Measurements from ENCODE around the gene ANLN.
"Not testable (repeated sequence)": the region's sequence is repeated elsewhere in the genome, so short reads cannot be mapped to it uniquely, and the experiment has no call there.

Gene ANLN

GRCh38 chr7:36389371-36390198, at the start of gene ANLN:
TSS of gene ANLN (plus strand) at chr7:36389862. CDS start at chr7:36390027, 165 bp downstream.
- in situ Hi-C loops (cut with MboI; ENCODE audit: low sequenced_read_pairs): no loop called here

GRCh38 chr7:36343548-36343947, 46.1 kb upstream of the ANLN start:
- in situ Hi-C loops (cut with MboI; ENCODE audit: low sequenced_read_pairs): no loop called here

DNA sequence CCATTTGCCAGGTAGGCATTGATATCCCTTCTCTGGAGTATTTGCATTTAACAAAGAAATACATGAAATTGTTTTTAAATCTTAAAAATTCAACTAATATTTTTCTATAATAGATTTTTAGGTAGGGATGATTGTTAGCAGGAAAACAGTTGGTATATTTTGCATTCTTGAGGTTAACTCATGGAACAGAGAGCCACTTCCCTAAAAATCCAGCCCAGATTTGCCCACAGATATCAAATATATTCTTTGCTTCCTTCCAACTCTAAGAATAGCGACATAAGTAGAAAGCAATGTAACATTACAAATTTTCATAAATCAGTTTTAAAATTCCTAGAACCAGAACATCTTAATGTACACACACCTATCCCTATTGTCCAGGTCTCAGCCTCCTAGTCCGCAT, 45.0 kb upstream of the ANLN start:
- in situ Hi-C loops (cut with MboI; ENCODE audit: low sequenced_read_pairs): no loop called here

- in situ Hi-C loops (cut with MboI; ENCODE audit: low sequenced_read_pairs): no loop called here
Observed at GRCh38 chr7:36346260-36346831, 43.3 kb upstream of the ANLN start.

DNA sequence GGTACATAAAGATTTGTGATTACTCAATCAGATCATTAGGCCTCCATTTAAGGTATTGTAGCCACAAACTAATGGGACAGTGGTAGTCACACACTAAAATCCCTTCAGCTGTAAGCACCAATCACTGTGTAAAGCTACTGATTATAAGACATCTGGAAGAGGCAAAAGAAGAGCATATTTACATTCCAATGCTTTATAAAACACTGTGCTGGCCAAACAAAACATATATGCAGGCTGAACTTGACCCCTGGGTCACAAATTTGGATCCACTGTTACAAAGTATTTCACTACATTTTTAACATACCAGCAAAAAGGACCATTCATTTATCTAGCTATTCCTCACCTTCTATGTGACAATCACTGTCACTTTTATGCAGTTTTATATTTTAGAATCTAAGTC, 41.4 kb upstream of the ANLN start:
- in situ Hi-C loops (cut with MboI; ENCODE audit: low sequenced_read_pairs): no loop called here

GRCh38 chr7:36348771-36349170, 40.9 kb upstream of the ANLN start:
- in situ Hi-C loops (cut with MboI; ENCODE audit: low sequenced_read_pairs): no loop called here

DNA sequence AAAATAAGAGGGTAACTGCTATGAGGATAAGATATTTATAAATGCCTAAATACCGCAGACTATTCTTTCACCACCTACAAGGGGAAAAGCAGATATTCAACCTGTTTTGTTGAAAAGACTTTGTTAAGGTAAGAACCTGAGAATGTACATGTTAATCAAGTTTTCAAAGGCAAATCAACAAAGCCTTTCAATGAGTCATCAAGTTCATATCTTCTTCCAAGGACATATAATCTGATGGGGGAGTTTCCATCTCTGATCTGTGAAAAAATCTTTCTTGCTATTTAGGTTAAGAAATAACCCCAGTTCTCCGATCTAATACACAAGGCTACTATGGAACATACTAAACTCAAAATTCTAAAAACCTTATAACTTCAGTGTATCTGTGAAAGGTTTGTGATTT, 40.0 kb upstream of the ANLN start:
- in situ Hi-C loops (cut with MboI; ENCODE audit: low sequenced_read_pairs): no loop called here

DNA sequence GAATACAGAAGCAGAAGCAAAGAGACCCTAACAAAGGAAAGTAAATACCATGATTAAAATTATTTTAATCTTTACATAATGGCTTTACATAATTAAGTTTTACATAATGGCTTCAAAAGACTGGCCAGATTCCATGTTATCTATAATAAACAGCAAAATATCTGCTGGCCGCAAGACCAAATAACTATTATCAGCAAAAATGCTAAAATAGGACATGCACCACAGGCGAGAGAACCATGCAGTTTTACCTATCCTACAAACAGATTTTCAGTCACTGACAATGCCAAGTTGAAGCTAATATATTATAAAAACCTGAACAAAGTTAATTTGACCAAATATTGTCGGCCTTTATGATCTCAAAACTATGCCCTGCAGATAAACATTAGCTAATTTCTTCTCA, 34.2 kb upstream of the ANLN start:
- in situ Hi-C loops (cut with MboI; ENCODE audit: low sequenced_read_pairs): no loop called here

DNA sequence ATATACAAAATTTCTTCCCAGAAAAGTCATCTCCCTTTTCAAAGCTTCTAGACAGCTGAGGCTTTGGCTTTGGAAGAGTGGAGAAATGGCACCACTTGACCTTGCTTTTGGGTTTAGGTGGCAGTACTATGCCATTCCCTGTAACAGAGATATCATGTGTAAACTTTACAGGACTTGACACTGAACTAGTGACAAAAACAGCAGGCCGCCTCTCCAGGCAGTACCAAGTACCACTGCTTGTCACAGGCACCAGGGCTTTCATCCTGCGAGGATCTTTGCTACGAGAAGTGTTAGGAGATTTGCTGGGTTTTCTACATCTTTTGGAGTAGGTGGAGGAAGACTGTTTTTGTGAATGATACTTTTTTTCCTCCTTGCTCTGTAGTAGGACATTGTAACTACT, 32.6 kb upstream of the ANLN start:
- in situ Hi-C loops (cut with MboI; ENCODE audit: low sequenced_read_pairs): no loop called here

DNA sequence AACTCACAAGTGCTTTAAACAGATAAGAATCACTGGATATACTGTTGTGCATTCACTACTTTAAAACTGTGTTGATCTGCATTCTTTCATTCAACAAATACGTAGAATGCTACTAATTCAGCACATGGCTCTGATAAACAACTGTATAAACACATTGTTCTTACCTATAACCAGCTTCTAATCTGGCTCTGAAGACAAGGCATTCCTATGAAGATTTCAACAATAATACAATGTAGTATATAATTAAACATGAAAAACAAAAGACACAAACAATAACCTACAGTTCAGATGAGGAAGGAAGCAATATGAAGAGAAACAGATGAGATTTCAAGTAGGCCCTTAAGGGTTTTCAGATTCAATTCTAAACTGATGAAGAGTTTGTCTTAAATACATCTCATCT, 31.1 kb upstream of the ANLN start:
- in situ Hi-C loops (cut with MboI; ENCODE audit: low sequenced_read_pairs): no loop called here

- in situ Hi-C loops (cut with MboI; ENCODE audit: low sequenced_read_pairs): no loop called here
Observed at GRCh38 chr7:36360244-36360643, 29.4 kb upstream of the ANLN start.

DNA sequence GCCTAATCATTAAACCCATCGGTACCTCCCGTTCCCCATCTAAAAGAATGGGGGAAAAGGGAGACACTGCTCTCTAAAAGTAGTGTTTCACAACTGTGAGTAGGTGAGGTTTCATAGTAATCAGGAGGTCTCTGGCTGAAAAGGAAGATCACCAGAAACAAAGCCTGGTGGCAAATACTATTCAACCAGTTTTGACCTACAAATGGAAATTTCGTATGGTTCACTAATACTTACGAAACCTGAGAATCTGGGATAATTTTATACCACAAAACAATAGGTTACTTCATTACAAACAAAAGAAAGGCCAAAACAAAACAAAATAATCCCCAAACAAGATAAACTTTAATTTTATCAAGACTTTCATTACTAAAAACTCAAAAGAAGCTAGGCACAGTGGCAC, 28.4 kb upstream of the ANLN start:
- in situ Hi-C loops (cut with MboI; ENCODE audit: low sequenced_read_pairs): no loop called here

- in situ Hi-C loops (cut with MboI; ENCODE audit: low sequenced_read_pairs): no loop called here
Observed at GRCh38 chr7:36363515-36363914, 26.1 kb upstream of the ANLN start.

- in situ Hi-C loops (cut with MboI; ENCODE audit: low sequenced_read_pairs): no loop called here
Observed at GRCh38 chr7:36366005-36366717, 23.5 kb upstream of the ANLN start.

- in situ Hi-C loops (cut with MboI; ENCODE audit: low sequenced_read_pairs): no loop called here
Observed at GRCh38 chr7:36366718-36367560, 22.7 kb upstream of the ANLN start.

- in situ Hi-C loops (cut with MboI; ENCODE audit: low sequenced_read_pairs): no loop called here
Observed at GRCh38 chr7:36367561-36368077, 22.0 kb upstream of the ANLN start.

GRCh38 chr7:36368496-36368895, 21.2 kb upstream of the ANLN start:
- in situ Hi-C loops (cut with MboI; ENCODE audit: low sequenced_read_pairs): no loop called here

DNA sequence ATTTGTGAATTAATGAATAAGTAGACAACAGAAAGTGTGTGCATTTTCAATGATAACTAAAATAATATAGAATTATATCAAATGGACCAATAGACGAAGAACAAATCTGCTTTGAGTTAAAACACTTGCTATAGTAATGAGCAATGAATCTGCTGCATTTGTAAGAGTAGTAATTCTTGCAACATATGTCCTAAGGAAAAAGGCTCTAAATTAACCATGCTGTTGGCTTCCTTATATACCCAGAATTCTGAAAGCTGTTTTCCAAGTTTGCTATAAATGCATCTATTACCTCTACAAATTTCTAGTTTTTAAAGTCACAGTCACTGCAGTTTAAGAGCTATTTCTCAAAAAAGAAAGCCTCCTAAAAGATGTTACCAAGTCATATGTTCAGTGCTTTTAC, 20.5 kb upstream of the ANLN start:
- in situ Hi-C loops (cut with MboI; ENCODE audit: low sequenced_read_pairs): no loop called here

GRCh38 chr7:36370046-36370445, 19.6 kb upstream of the ANLN start:
- in situ Hi-C loops (cut with MboI; ENCODE audit: low sequenced_read_pairs): no loop called here

- in situ Hi-C loops (cut with MboI; ENCODE audit: low sequenced_read_pairs): no loop called here
Observed at GRCh38 chr7:36372156-36372555, 17.5 kb upstream of the ANLN start.

DNA sequence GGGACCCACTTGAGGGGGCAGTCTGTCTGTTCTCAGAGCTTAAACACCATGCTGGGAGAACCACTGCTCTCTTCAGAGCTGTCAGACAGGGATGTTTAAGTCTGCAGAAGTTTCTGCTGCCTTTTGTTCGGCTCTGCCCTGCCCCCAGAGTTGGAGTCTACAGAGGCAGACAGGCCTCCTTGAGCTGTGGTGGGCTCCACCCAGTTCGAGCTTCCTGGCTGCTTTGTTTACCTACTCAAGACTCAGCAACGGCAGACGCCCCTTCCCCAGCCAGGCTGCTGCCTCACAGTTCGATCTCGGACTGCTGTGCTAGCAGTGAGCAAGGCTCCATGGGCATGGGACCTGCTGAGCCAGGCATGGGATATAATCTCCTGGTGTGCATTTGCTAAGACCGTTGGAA, 11.1 kb upstream of the ANLN start:
- in situ Hi-C loops (cut with MboI; ENCODE audit: low sequenced_read_pairs): not testable (repeated sequence)
